OCI-LY1 (cell line): Measurements from ENCODE around the gene ZNF18.
A peak's percentile ranks its signal among the peaks of the same experiment; 100 is the strongest.

Source experiments
- H2AFZ ChIP-seq: fragments of 200-600 bp; sonication (generic), shearing (Covaris generic); 2 replicates; pipeline ENCODE4 v1.6.0; 2014; ENCODE audit warnings: antibody characterized with exemption, mild to moderate bottlenecking, low read length
- H3F3A ChIP-seq: fragments of 200-600 bp; sonication (generic), shearing (Covaris generic); 2 replicates; pipeline ENCODE4 v1.6.0; 2014; ENCODE audit warnings: mild to moderate bottlenecking, antibody characterized with exemption, low read length, moderate library complexity; ENCODE audit not compliant: insufficient read depth
- H3K27ac ChIP-seq: fragments of 200-600 bp; sonication (generic); 2 replicates; pipeline ENCODE4 v1.5.1; 2014; ENCODE audit warnings: low read length, mixed run types, mild to moderate bottlenecking, low read depth; ENCODE audit not compliant: poor library complexity, severe bottlenecking
- H3K27me3 ChIP-seq: fragments of 200-600 bp; sonication (generic); 2 replicates; pipeline ENCODE4 v1.6.0; 2014; ENCODE audit warnings: antibody characterized with exemption, mild to moderate bottlenecking, low read length, moderate library complexity; ENCODE audit not compliant: insufficient read depth
- H3K36me3 ChIP-seq: fragments of 200-600 bp; sonication (generic); 2 replicates; pipeline ENCODE4 v1.6.1; 2014; ENCODE audit warnings: mild to moderate bottlenecking, antibody characterized with exemption, low read length, moderate library complexity, mixed read lengths; ENCODE audit not compliant: insufficient read depth
- H3K4me1 ChIP-seq: fragments of 200-600 bp; sonication (generic); 2 replicates; pipeline ENCODE4 v1.5.1; 2014; ENCODE audit warnings: mild to moderate bottlenecking, low read length, moderate library complexity; ENCODE audit not compliant: insufficient read depth, severe bottlenecking
- H3K4me2 ChIP-seq: fragments of 200-600 bp; sonication (generic), shearing (Covaris generic); 2 replicates; pipeline ENCODE4 v1.6.1; 2014; ENCODE audit warnings: low read length
- H3K4me3 ChIP-seq: fragments of 200-600 bp; sonication (generic); 2 replicates; pipeline ENCODE4 v1.5.1; 2014; ENCODE audit warnings: low read length, low read depth, mild to moderate bottlenecking, mixed read lengths; ENCODE audit not compliant: poor library complexity, severe bottlenecking
- H3K79me2 ChIP-seq: fragments of 200-600 bp; shearing (Covaris generic); 2 replicates; pipeline ENCODE4 v1.6.1; 2016; ENCODE audit warnings: mixed run types, low read length, mixed read lengths; ENCODE audit not compliant: insufficient read depth
- H3K9ac ChIP-seq: fragments of 200-600 bp; sonication (generic), shearing (Covaris generic); 2 replicates; pipeline ENCODE4 v1.6.1; 2014; ENCODE audit warnings: mild to moderate bottlenecking, low read length, mixed read lengths
- H3K9me2 ChIP-seq: fragments of 200-600 bp; sonication (generic), shearing (Covaris generic); 2 replicates; pipeline ENCODE4 v1.6.1; 2014; ENCODE audit warnings: low read depth, mild to moderate bottlenecking, low read length, mixed read lengths
- H3K9me3 ChIP-seq: fragments of 200-600 bp; shearing (Covaris generic); 2 replicates; pipeline ENCODE4 v1.6.1; 2014; ENCODE audit warnings: low read length, mixed read lengths
- H4K20me1 ChIP-seq: fragments of 200-600 bp; sonication (generic), shearing (Covaris generic); 2 replicates; pipeline ENCODE4 v1.6.0; 2016; ENCODE audit warnings: mild to moderate bottlenecking, low read length; ENCODE audit not compliant: insufficient read depth
- EZH2 ChIP-seq: fragments of 200-600 bp; sonication (generic), shearing (Covaris generic); IDR thresholded peaks from 2 replicates; pipeline ENCODE4 v1.8.0; 2017; ENCODE audit warnings: borderline replicate concordance, mixed run types, mild to moderate bottlenecking, antibody characterized with exemption, low read length, moderate library complexity, mixed read lengths
- TF ChIP-seq, protein P1 (sequence below): fragments of 200-600 bp; sonication (generic), shearing (Covaris generic); IDR thresholded peaks from 2 replicates; pipeline ENCODE4 v1.5.1; 2017; ENCODE audit warnings: mild to moderate bottlenecking, antibody characterized with exemption, low read length, moderate library complexity, mixed read lengths

Gene ZNF18

DNA sequence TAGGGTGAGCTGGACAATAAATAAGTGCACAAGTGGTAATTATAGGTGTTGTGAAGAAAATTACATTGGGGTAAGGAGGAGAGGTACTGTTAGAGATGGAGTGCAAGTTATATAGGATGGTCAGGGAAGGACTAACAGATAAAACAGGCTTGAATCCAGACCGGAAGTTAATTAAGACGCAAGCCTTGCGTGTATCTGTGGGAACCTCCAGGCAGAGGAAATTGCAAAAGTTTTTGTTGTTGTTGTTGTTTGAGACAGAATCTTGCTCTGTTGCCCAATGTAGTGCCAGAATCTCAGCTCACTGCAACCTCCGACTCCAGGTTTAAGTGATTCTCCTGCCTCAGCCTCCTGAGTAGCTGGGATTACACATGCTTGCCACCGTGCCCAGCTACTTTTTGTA, 2.4 kb upstream of the ZNF18 start:
- no peaks in the 10 kb centered on the region for H3K27me3 ChIP-seq
- TF ChIP-seq EZH2: no peak
- TF ChIP-seq, protein P1, sequence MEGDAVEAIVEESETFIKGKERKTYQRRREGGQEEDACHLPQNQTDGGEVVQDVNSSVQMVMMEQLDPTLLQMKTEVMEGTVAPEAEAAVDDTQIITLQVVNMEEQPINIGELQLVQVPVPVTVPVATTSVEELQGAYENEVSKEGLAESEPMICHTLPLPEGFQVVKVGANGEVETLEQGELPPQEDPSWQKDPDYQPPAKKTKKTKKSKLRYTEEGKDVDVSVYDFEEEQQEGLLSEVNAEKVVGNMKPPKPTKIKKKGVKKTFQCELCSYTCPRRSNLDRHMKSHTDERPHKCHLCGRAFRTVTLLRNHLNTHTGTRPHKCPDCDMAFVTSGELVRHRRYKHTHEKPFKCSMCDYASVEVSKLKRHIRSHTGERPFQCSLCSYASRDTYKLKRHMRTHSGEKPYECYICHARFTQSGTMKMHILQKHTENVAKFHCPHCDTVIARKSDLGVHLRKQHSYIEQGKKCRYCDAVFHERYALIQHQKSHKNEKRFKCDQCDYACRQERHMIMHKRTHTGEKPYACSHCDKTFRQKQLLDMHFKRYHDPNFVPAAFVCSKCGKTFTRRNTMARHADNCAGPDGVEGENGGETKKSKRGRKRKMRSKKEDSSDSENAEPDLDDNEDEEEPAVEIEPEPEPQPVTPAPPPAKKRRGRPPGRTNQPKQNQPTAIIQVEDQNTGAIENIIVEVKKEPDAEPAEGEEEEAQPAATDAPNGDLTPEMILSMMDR: no peak

GRCh38 chr17:11997972-11998233, 628 bp upstream of the ZNF18 start:
- Histone ChIP-seq H3F3A (no peaks in the 10 kb centered on the region), H3K27ac (no peak overlapping the region), H4K20me1 (no peaks in the 10 kb centered on the region), H2AFZ (peak overlapping the region; percentile 58; the same call in 1 of the 2 replicates), H3K4me1 (peaks cover 14% of the 10 kb centered on the region), H3K9me2 (no peaks in the 10 kb centered on the region), H3K79me2 (no peaks in the 10 kb centered on the region), H3K36me3 (no peaks in the 10 kb centered on the region), H3K9me3 (no peaks in the 10 kb centered on the region), H3K27me3 (no peaks in the 10 kb centered on the region), H3K4me3 (peak overlapping the region; percentile 94), H3K9ac (peak overlapping the region; percentile 68; the same call in 1 of the 2 replicates), H3K4me2 (peak overlapping the region; percentile 89)
- no peak for TF ChIP-seq EZH2
- TF ChIP-seq, protein P1: no peak

More for the DNA sequence above, 2.4 kb upstream of the ZNF18 start:
- Histone ChIP-seq H3K4me1 (peaks cover 14% of the 10 kb centered on the region), H3F3A (no peaks in the 10 kb centered on the region), H3K9me3 (no peaks in the 10 kb centered on the region), H3K9me2 (no peaks in the 10 kb centered on the region), H3K9ac (no peak overlapping the region), H3K36me3 (no peaks in the 10 kb centered on the region), H3K79me2 (no peaks in the 10 kb centered on the region), H2AFZ (no peak overlapping the region), H3K27ac (no peak overlapping the region), H4K20me1 (no peaks in the 10 kb centered on the region), H3K4me2 (no peak overlapping the region), H3K4me3 (no peak overlapping the region)

GRCh38 chr17:11996722-11997146, 541 bp downstream of the ZNF18 start:
- Histone ChIP-seq H3K36me3 (peaks cover 4% of the 10 kb centered on the region; the same call in 1 of the 2 replicates), H3F3A (no peaks in the 10 kb centered on the region), H3K27ac (no peak overlapping the region), H3K79me2 (no peaks in the 10 kb centered on the region), H2AFZ (peak overlapping the region; percentile 39), H3K9me3 (no peaks in the 10 kb centered on the region), H3K27me3 (no peaks in the 10 kb centered on the region), H3K4me2 (peak overlapping the region; percentile 97), H3K4me1 (peaks cover 14% of the 10 kb centered on the region), H3K9ac (peak overlapping the region; percentile 92), H3K9me2 (no peaks in the 10 kb centered on the region), H4K20me1 (no peaks in the 10 kb centered on the region), H3K4me3 (peak overlapping the region; percentile 94)
- TF ChIP-seq EZH2: no peak
- TF ChIP-seq, protein P1: no peak; the same call in 1 of the 2 replicates
